SH-SY5Y (cell line): ENCODE data around the gene INAVA.

Experiments
- GATA2 ChIP-seq: IDR thresholded peaks from 2 replicates; pipeline ENCODE4 v1.6.1; 2011; ENCODE audit warnings: mild to moderate bottlenecking, low read depth, low read length
- GATA3 ChIP-seq: IDR thresholded peaks from 2 replicates; pipeline ENCODE4 v1.6.1; 2011; ENCODE audit warnings: low read depth, mild to moderate bottlenecking, low read length, moderate library complexity

- TF ChIP-seq GATA3 (no peak), GATA2 (no peak)
These were observed 11.6 kb upstream of the INAVA start for GRCh38 chr1:200883118-200883517.
